Neural progenitor cell (in vitro differentiated cells): ENCODE measurements around the gene KRTAP29-1.

ENCODE experiments used
- CTCF ChIP-seq: fragments of 200-600 bp; sonication (generic); IDR thresholded peaks from 2 replicates; pipeline ENCODE4 v1.5.1; 2017; ENCODE audit warnings: antibody characterized with exemption, mild to moderate bottlenecking
- EZH2 ChIP-seq: fragments of 200-600 bp; sonication (generic); IDR thresholded peaks from 2 replicates; pipeline ENCODE4 v1.6.1; 2017; ENCODE audit warnings: antibody characterized with exemption, mild to moderate bottlenecking, moderate library complexity
- EZH2phosphoT487 ChIP-seq: fragments of 200-600 bp; sonication (generic); IDR thresholded peaks from 2 replicates; pipeline ENCODE4 v1.6.1; 2017; ENCODE audit warnings: antibody characterized with exemption

- TF ChIP-seq CTCF, result no peak
- TF ChIP-seq EZH2, result no peak
- no peak for TF ChIP-seq EZH2phosphoT487
Observed at GRCh38 chr17:41335747-41336146, 33.1 kb upstream of the KRTAP29-1 start.
